Fibroblast of skin of abdomen (primary cell): ENCODE data around the gene DYSF.

Experiments
- DNase-seq: peaks from one replicate; pipeline ENCODE4 v3.0.0-alpha.2; 2013

Gene DYSF

DNA sequence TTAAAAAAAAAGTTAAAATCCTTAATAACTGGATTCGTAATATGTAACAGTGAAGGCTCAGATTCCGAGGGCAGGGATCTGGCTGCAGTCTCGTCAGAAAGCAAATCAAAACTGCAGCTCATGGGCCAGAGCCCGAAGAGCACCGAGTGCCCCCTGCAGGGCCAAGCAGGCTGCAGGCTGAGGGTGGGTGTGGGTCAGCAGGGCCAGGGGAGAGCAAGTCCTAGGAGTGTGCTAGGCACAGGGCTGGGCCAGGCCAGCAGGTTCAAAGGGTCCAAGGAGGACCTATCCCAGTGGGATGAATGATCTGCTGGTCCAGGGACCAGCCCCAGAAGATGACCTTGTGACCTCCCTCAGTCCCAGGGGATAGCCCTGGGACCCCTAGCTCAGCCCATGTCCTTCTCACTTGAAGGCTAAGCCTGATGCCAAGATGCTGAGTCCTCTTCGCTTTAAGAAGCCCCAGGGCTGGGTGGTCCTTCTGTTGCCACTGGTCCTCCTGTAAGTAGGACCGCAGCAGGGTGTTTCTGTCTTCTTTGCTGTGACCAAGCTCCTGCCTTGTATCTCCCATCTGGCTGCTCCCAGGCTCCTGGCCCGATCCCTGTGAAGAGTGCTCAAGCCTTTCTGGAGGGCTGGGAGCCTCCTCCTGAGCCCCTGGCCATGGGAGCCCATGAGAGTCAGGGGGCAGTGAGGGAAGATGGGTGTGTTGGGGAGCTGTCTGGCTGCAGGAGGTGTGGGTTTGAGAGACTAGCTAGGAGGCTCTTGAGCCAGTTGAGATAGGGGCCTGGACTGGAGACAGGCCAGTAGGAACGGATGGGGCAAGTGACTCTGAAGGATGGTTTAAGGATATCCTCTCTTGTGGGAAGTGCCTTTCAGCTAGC lies 150.7 kb downstream of the DYSF start:
- DNase-seq, result no peak

DNA sequence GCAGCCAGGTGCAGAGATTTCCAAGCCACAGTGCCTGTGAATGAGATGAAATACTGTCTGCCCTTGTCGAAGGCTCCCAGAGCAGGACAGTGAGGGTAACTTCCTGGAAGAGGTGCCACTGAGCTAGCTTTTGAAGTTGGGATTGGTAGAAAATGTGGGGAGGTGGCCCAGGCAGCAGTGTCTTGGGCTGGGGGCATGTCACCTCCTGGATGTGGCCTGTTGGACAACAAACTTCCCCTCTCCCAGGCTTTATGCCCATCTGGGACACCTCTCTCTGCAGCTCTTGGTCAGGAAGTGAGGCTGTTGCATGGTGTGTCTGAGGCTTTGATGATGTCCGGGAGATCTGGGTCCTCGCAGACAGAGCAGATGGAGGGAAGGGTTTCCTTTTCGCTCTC lies 151.4 kb downstream of the DYSF start:
- no peak for DNase-seq

DNA sequence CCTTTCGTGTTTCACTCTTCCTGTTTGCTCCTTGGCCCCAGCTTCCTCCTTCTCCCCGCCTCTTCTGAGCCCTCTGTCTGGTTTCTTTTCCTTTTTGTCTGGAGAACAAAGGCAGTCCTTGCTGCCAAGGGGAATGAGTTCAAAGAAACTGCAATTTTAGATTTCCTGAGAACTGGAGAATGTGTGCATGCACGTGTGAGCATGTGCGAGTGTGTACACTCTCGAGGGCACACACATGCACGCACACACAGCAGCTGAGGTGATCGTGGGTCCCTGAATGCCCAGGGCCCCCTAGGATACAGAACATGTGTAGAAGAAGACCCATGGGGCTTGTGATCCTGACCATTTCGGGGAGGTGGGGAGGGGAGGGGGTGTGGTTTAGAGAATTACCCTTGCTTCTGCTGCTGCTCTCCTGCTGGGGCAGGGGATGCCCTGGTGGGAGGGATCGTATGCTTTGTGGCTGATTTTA lies 151.8 kb downstream of the DYSF start:
- no peak for DNase-seq

DNA sequence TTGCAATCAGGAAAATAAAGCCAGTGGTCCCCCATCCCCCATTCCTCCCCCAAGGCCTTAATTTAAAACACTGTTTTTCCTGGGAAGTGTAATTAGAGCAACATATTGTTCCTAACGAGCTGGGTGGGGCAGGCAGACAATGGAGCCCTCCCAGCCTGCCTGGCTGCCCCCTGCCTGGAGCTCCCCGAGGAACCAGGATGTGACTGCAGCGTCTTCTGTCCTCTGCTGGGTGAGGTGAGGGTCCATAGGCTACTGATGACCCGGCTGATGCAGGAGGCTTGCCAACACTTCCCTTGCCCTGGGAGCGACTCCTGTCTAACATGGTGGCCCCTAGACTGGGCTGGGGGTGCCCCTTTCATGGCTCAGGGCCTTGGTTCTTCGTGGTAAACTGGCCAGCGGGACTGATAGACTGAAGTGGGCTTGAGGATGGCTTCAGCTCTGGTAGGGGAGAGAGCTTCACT lies 152.4 kb downstream of the DYSF start:
- DNase-seq, result no peak

DNA sequence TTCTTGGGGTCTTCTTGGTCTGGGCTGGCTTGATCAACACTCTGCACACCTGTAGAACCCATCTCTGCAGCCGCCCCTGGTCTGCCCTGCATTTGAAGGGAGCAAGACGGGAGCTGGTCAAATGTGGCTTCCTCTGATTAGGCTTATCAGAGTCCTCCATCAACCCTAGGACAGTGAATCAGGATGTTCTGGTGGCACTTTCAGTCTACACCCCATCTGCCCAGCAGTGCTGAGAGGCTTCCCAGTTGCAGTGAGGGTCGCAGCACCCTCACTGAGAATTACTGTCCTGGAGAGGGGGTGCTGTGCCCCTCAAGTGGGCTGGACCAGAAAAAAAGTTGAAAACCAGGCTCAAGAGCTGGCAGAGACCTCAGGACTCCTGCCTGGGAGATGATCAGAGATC lies 152.9 kb downstream of the DYSF start:
- DNase-seq, result no peak

DNA sequence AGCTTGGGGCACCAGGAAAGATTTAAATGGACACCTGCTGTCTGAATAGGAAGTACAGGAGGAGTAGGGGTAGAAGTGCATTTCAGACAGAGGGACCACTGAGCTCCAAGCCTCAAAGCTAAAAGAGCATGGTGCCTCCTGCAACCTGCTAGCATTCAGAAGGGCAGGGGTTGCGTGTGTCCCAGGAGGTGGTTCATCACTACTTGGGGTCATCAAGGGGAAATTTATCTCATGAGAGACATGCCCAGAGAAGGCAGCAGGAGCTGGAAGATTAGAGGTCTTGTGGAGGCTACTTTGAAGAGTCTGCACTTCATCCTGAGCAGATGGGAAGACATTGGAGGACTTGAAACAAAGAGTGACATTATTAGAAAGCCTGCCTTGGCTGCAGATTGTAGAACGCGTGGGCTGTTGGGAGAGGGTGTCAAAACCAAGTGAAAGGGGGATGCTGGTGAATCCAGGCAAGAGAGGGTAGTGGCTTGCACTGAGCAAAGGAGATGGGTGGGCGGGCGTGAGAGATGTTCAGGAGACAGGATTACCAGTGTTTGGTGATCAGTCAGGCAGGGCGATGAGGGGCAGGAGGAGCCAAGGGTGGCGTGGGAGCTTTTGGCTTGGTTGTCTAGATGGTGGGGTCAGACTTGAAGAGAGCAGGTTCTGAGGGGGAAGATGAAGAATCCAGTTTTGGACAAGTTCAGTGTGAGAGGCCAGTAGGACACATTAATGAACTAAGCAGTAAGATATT lies 154.0 kb downstream of the DYSF start:
- no peak for DNase-seq

DNA sequence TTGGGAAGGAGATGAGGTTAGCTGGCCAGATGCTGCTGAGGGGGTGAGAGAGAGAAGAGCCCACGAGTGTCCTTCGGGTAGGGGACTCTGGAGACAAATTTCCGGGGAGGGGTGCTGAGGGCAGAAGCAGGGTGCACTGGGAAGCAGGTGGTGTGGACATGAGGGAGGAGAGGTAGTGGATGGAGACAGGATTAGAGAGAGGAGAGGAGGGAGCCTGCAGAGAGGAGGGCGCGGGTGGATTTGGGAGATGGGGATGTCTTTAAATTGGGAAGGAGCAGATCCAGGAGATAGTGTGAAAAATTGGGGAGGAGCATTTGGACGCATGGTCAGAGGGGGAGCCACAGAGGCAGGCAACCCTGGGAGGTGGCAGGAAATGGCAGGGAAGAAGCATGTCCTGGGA lies 154.7 kb downstream of the DYSF start:
- DNase-seq, result no peak

DNA sequence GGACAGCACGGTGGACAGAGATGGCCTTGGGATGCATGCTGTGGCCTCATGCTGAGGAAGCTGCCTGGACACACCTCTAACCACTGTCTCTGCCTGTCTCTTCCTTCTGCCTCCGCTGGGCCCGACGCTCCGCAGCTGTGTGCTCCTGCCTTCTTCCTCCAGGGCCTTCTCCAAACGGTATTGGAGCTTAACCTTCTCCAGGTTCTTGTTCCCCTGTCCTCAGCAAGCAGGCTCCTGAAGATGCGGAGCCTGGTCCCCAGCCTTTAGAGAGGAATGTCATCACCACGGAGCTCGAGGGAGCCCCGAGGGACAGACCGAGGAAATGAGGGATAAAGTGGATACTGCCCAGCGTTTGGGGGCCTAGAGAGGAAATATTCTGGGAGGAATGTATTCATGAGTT lies 155.1 kb downstream of the DYSF start:
- DNase-seq, result no peak

DNA sequence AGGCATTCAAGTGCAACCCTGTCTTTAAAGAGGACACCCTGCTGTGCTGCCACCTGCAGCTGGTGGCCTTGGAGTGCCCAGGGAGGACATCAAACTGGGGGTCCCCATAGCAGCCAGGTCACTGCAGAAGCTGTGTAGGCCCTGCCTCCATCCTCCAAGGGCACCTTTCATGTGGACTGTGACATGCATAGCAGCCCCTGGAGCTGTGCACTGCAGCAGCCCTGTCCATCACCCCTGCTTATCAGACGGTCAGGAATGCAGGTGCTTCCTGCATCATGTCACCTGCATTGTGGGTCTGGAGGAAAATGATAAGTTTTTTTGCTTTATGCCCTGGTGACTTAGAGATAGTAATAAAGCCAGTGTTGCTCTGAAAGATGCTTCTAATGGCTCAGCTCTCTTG lies 155.7 kb downstream of the DYSF start:
- DNase-seq, result no peak

DNA sequence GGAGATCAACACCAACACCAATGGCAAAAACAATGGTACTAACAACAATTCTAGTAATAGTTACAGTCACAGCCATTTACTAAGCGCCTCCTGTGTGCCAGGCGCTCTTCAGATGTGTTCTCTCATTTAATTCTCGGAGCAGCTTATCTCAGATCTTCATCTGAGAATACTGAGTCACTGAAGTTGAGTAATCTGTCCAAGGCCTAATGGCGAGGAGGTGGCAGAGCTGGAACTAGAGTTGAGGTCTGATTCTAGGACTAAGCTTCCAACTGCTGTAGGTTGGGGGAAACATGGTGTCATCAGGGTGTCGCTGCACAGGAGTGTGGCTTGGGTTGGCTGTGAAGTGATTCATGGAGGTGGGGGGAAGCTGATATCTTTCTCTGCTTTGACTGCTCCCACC lies 156.1 kb downstream of the DYSF start:
- DNase-seq, result no peak

DNA sequence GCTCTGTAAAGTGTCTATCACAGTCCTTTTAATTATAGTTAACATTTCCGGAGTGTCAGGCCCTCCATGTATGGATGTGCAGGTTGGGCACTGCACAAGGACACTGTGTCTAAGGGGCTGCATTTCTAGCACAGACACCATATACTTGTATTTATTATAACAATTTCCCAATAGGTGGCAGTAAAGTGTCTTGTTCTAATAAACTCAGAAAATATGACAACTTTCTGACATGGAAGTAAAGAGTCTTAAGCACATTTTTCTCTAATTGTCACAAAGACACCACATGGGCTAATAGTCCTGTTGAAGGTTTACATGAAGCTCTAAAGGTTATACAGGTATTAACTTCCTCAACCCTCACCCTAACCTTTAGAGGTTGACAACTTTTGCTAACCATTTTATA lies 156.6 kb downstream of the DYSF start:
- DNase-seq, result peak; percentile 41

DNA sequence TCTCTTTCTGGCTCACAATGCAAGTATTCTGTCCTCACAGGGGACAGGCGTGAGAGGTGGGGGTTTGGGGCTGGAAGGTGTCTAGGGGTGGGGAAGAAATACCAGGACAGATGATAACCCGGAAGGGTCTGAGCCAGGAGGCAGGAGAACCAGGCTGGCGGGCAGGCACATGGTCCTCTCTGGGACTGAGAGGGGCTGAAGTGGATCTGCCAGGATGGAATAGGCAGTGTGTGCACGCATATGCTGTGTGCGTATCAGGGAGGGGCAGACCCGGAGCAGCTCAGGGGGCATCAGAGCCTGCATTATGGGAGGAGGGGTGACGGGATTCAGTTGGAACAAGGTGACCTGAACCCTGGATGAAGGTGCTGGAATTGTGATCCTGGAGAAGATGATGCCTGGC lies 157.3 kb downstream of the DYSF start:
- no peak for DNase-seq

DNA sequence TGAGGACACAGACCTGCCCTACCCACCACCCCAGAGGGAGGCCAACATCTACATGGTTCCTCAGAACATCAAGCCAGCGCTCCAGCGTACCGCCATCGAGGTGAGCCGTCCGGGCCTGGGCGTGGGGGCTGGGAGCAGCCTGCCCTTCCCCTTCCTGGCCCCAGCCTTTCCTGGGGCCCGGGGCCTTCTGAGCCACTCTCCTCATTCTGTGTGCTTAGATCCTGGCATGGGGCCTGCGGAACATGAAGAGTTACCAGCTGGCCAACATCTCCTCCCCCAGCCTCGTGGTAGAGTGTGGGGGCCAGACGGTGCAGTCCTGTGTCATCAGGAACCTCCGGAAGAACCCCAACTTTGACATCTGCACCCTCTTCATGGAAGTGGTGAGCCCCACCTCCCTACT lies 157.9 kb downstream of the DYSF start:
- DNase-seq, result no peak

DNA sequence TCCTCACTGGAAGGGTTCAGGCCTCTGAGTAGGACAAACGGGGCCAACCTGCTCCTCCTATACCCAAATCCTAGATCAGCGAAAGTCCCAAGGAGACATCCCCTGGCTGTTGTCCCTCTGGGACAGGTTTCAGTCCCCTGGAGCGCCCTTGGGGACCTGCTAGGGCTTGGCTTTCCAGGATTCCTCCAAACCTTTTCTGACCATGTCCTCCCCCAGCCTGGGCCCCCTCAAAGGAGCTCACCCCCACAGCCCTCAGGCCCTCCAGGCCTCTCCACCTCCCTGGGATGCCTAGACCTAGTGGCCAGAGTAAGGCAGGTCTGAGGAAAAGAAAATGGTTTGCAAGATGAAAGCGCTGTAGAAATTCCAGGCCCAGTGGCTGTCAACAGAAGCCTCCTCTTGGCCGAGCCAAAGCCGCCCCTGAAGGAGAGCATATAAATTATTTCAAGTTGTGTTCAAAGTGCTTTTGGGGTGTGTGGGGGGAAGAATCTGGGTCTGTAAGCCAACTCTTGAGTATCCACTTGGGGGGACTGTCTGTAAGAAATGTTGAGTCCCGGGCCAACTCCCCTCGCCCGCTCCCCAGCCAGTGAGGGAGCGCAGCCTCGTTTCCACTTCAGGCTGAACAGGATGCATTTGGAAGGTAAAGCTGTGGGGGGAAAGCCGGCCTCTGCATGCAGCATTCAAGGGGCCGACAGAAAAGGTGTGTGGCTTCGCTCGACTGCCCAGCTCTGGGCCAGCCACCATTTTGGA lies 158.6 kb downstream of the DYSF start:
- no peak for DNase-seq

DNA sequence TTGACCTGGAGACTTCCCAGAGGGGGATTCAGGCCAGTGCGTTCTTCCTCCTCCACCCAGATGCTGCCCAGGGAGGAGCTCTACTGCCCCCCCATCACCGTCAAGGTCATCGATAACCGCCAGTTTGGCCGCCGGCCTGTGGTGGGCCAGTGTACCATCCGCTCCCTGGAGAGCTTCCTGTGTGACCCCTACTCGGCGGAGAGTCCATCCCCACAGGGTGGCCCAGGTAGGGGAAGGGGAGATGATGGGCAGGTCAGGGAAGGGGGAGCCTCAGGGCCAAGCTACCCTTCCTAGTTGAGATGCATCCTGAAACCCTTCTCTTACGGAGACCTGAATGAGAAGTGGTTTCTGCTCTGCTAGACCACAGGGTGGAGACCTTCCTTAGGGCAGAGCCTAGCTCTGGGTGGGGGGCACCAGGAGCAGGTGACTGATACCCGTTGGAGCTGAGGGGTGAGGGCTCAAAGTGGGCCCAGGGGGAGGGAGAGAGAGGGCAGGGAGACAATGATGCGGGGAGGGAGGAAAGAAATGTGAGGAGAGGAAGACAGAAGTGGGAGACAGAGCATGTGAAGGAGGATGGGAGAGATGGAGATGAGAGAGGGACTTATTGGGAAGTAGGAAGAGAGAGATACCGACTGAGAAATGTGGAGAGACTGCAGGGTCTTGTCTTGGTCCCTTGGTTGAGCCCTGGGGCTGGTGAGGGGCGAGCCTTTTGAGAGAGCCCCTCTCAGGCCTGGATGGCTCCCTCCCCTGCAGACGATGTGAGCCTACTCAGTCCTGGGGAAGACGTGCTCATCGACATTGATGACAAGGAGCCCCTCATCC lies 159.4 kb downstream of the DYSF start:
- DNase-seq, result no peak

DNA sequence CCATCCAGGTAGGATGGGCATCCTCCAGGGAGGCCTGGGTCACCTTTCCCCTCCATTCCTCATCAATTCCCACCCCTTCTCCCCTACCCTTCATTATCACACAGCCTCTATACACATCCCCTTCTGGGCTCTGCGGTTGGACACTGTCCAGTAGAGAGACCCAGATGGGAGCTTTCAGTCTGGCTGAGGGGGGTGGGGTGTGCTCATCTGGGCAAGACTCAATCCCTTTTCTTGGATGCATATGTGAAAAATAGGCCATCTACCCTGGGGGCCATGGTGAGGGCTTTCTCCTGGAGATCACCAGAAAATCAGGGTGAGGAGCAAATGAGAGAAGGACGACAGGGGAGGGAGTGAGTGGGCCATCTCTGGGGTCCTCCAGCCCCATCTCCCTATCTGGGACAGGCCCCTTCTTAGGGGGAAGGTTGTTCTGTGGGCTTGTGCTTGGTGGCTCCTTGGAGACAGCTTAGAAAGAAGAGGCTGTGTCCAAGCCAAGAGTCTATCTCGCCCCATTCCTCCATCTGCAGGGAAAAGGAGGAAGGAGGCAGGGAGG lies 160.1 kb downstream of the DYSF start:
- no peak for DNase-seq

DNA sequence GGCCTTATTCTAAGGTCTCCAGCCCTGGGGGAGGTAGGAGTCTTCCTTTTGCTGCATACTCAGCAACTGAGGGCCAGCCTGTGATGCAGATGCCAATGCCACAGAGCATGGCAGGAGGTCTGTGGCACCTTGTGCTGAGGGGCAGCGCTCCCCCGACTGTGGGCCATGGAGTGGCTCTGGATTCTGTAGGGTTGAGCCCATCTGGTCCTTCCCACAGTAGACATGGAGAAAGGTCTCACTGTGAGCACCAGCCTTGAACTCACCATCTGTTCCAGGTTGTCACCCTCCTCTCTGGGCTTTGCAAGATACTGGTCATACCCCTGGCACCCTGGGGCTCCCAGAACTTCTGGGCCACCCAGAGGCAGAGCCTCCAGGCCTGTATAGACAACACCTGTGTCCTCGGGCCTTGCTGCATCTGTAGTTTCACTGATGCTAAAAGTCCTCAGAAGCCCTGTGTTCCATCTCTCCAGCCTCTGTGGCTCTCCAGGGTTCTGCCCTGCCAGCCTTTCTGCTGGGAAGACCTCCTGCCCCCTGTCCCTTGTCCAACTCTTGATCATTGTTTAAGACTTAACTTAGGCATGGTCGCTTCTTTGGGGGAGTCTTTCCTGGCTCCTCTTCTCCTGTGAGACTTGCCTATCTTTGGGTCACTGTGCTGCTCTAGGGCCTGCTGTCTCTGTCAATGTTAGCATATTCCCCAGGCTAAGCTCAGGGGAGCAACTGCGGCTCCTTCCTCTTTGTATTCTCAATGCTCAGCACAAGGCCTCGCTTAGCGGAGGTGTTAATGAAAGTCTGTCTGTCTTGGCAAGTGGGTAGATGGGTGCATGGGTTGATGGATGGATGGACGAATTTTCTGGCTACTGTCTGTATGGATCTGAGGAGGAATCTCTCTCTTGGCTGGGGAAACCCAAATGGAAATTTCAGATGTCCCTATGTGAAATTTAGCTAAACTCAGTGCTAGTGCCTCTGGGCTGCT lies 160.9 kb downstream of the DYSF start:
- DNase-seq, result no peak

DNA sequence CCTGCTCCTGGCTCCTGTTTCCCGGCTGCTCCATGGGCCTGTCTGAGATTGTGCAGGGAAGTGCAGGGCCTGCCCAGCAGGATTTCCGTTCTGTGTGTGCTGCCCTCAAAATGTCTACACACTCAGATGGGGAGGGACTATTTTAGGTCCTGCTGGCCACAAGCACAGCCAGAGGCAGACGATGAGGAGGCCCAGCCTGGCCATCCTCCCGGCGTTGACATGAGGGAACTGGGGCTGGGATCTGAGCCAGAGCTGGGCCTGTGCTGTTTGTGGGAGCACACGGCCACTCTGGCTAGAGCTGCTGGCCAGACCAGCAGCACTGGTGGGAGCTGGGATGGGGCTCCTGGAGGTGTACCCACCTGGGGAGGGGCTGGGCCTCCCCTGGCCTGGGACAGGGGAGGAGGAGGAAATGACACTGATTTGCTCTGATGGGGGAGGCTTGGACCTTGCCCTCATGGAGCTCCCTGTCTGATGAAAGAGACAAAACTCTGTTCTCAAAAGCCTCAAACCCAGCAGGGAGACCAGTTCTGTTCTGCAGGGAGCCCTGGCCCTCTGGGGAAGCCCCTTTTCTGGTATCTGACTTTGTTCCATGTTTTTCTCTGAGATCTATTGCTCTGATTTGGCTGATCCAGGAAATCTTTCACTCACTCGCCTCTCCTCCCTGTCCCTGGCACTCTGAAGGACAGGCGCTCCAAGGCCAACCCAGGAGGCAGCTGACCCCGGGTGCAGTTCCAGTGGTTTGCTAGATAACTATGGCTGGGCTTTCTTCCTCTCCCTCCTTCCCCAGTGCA lies 161.8 kb downstream of the DYSF start:
- DNase-seq, result peak; percentile 55

DNA sequence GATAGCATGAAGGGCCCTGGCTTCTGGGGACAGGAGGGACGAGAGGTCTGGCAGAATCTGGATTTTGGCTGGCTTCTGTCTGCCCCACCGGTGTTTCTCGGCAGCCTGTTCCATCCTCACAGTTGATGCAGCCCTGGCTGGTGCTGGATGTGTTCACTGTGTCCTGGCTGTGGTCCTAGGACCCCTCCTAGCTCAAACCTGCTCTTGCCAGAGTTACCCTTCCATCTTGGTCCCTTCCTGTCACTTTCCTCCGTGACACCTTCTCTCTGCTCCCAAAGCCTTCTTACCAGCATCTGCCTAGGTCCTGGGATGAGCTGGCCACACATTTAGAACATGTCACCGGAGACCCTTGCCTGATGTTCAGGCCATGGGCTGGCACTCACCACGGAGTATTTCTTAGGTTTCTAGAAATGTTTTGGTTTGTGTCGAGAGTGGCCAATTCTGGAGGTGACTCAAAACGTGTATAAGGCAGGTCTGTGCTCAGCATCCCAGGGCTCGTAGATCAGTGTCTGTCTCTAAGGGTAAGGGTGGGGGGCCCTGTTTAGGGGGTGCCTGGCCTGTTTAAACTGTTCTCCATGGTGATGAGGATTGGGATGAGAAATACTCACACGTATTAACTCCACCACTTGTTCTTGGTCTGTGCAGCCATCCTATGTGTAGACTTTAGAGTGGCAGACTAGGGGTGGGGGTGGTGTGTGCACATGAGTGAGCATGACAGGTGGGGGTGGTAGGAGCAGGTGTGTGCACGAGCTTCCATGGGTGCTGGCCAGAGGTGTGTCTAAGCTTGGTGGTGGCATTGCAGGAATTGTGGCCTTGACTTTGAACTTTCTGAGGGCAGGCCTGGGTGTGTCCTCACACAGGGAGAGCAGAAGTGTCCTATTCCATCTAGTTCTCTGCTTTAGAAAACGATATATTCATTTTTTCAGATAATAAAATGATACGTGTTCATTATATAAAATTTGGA lies 162.7 kb downstream of the DYSF start:
- no peak for DNase-seq
